Trophoblast cell (in vitro differentiated cells and primary cell): ENCODE measurements around the gene PPFIBP2.

Experiments
- DNase-seq, 2 donors: peaks; one replicate each; pipeline ENCODE4 v3.0.0-alpha.2; 2016
- H2AFZ ChIP-seq: 2 replicates; pipeline ENCODE4 v1.6.1; 2013; ENCODE audit warnings: low read length, moderate library complexity, mild to moderate bottlenecking; ENCODE audit not compliant: insufficient read depth, poor library complexity
- H2AK5ac ChIP-seq: 2 replicates; pipeline ENCODE4 v1.6.1; 2013; ENCODE audit warnings: mild to moderate bottlenecking, low read length
- H2BK120ac ChIP-seq: 2 replicates; pipeline ENCODE4 v1.6.1; 2013; ENCODE audit warnings: low read length, mild to moderate bottlenecking, moderate library complexity; ENCODE audit not compliant: insufficient read depth, poor library complexity
- H2BK12ac ChIP-seq: 2 replicates; pipeline ENCODE4 v1.6.1; 2013; ENCODE audit warnings: mild to moderate bottlenecking, low read length, moderate library complexity
- H2BK5ac ChIP-seq: 2 replicates; pipeline ENCODE4 v1.6.1; 2013; ENCODE audit warnings: low read length, low read depth, moderate library complexity, mild to moderate bottlenecking; ENCODE audit not compliant: poor library complexity
- H3K14ac ChIP-seq: 2 replicates; pipeline ENCODE4 v1.6.1; 2013; ENCODE audit warnings: mild to moderate bottlenecking, low read length
- H3K18ac ChIP-seq: 2 replicates; pipeline ENCODE4 v1.6.1; 2013; ENCODE audit warnings: mild to moderate bottlenecking, low read length
- H3K23ac ChIP-seq: 2 replicates; pipeline ENCODE4 v1.6.1; 2013; ENCODE audit warnings: low read length
- H3K27ac ChIP-seq: 2 replicates; pipeline ENCODE4 v1.5.1; 2013; ENCODE audit warnings: low read depth, mild to moderate bottlenecking, inconsistent platforms, low read length, moderate library complexity
- H3K27me3 ChIP-seq: 2 replicates; pipeline ENCODE4 v1.6.1; 2013; ENCODE audit warnings: inconsistent platforms, mild to moderate bottlenecking, low read length, moderate library complexity; ENCODE audit not compliant: insufficient read depth
- H3K36me3 ChIP-seq, 2 experiments: 1 replicate in 1 of 2; 2 replicates in 1 of 2; pipeline ENCODE4 v1.6.1; 2013; ENCODE audit warnings: low read length in 2 of 2, mild to moderate bottlenecking in 2 of 2, moderate library complexity in 1 of 2; ENCODE audit not compliant: insufficient read depth in 2 of 2, control insufficient read depth in 1 of 2
- H3K4ac ChIP-seq: 2 replicates; pipeline ENCODE4 v1.6.1; 2013; ENCODE audit warnings: low read depth, mild to moderate bottlenecking, low read length, moderate library complexity
- H3K4me1 ChIP-seq, 2 experiments: 1 replicate in 1 of 2; 2 replicates in 1 of 2; pipeline ENCODE4 v1.6.1; 2013; ENCODE audit warnings: low read length in 2 of 2, mild to moderate bottlenecking in 2 of 2, moderate library complexity in 1 of 2; ENCODE audit not compliant: insufficient read depth in 2 of 2, control insufficient read depth in 1 of 2
- H3K4me2 ChIP-seq: 2 replicates; pipeline ENCODE4 v1.6.1; 2013; ENCODE audit warnings: inconsistent platforms, mild to moderate bottlenecking, low read length, moderate library complexity
- H3K4me3 ChIP-seq: 2 replicates; pipeline ENCODE4 v1.5.1; 2013; ENCODE audit warnings: mild to moderate bottlenecking, low read depth, low read length, inconsistent platforms
- H3K79me1 ChIP-seq: one replicate; pipeline ENCODE4 v1.6.1; 2013; ENCODE audit warnings: low read length
- H3K79me2 ChIP-seq: 2 replicates; pipeline ENCODE4 v1.6.1; 2013; ENCODE audit warnings: low read length, mild to moderate bottlenecking; ENCODE audit not compliant: control insufficient read depth, insufficient read depth, poor library complexity
- H3K9ac ChIP-seq: 2 replicates; pipeline ENCODE4 v1.6.1; 2013; ENCODE audit warnings: mild to moderate bottlenecking, low read length
- H3K9me3 ChIP-seq: 2 replicates; pipeline ENCODE4 v1.6.1; 2013; ENCODE audit warnings: low read depth, mild to moderate bottlenecking, control low read depth, inconsistent platforms, low read length; ENCODE audit not compliant: insufficient read depth
- H4K12ac ChIP-seq: 2 replicates; pipeline ENCODE4 v1.6.1; 2013; ENCODE audit warnings: low read depth, mild to moderate bottlenecking, low read length, moderate library complexity
- H4K8ac ChIP-seq: 2 replicates; pipeline ENCODE4 v1.6.1; 2013; ENCODE audit warnings: low read depth, mild to moderate bottlenecking, low read length, moderate library complexity
- H4K91ac ChIP-seq: one replicate; pipeline ENCODE4 v1.6.1; 2013; ENCODE audit warnings: low read depth, mild to moderate bottlenecking, low read length, moderate library complexity
- WGBS: extraction: QIAGEN DNeasy Blood & Tissue Kit; methylation state at CpG from one replicate; pipeline ENCODE4 v1.1.7; 2013; ENCODE audit warnings: missing lambda C conversion rate; ENCODE audit not compliant: insufficient read length, insufficient coverage; ENCODE audit errors: extremely low coverage; 5-methylcytosine and 5-hydroxymethylcytosine counted together

Gene PPFIBP2

DNA sequence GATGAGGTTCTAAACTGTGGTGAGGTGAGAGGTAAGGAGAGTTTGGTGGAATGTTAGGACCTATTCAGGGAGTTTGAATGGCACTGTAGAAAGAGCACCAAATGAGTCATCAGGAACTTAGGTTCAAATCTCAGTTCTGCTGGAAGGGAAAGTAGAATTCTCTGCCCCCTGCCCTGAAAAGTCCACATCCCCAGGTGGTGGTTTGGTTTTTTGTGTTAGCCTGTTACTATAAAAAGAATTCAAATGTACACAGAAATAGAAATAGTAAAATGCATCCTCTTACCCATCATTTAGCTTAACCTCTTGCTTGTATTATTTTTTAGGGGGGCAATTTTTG is 20.2 kb downstream of the PPFIBP2 start:
- no peak overlapping the region for H3K4me3 ChIP-seq

GRCh38 chr11:7536100-7536499 is 22.3 kb downstream of the PPFIBP2 start:
- Histone ChIP-seq H3K79me1 (peaks cover 1% of the 10 kb centered on the region), H3K79me2 (no peaks in the 10 kb centered on the region), H3K4me3 (no peak overlapping the region), H2BK12ac (no peak overlapping the region), H3K9ac (no peak overlapping the region), H2BK5ac (no peak overlapping the region), H3K4me1 (peaks cover 27 to 32% of the 10 kb centered on the region in 2 experiments), H2BK120ac (no peak overlapping the region), H3K36me3 (no peaks in the 10 kb centered on the region), H2AK5ac (no peak overlapping the region), H3K23ac (no peak overlapping the region), H4K8ac (no peak overlapping the region), H3K27me3 (no peaks in the 10 kb centered on the region), H2AFZ (no peak overlapping the region), H3K4me2 (no peak overlapping the region), H4K12ac (no peak overlapping the region), H3K9me3 (no peaks in the 10 kb centered on the region), H3K14ac (no peak overlapping the region), H4K91ac (no peak overlapping the region), H3K18ac (no peak overlapping the region), H3K27ac (no peak overlapping the region), H3K4ac (no peak overlapping the region)
- WGBS = no CpG with 5 or more reads among the region's 8 CpGs
- no peak for DNase-seq

More for the DNA sequence above, 20.2 kb downstream of the PPFIBP2 start:
- Histone ChIP-seq H2BK5ac (no peak overlapping the region), H4K8ac (no peak overlapping the region), H3K4me1 (peaks cover 8 to 13% of the 10 kb centered on the region in 2 experiments), H3K79me1 (no peaks in the 10 kb centered on the region), H3K79me2 (no peaks in the 10 kb centered on the region), H4K12ac (no peak overlapping the region), H2AK5ac (no peak overlapping the region), H3K9me3 (no peaks in the 10 kb centered on the region), H3K27me3 (no peaks in the 10 kb centered on the region), H3K27ac (no peak overlapping the region), H3K14ac (no peak overlapping the region), H4K91ac (no peak overlapping the region), H3K36me3 (no peaks in the 10 kb centered on the region), H3K4me2 (no peak overlapping the region), H2BK120ac (no peak overlapping the region), H3K9ac (no peak overlapping the region), H3K18ac (no peak overlapping the region), H3K23ac (no peak overlapping the region), H2AFZ (no peak overlapping the region), H3K4ac (no peak overlapping the region), H2BK12ac (no peak overlapping the region)
- no peak for DNase-seq

- Histone ChIP-seq H3K14ac (no peak overlapping the region), H3K4me1 (peaks cover 30 to 41% of the 10 kb centered on the region in 2 experiments), H3K79me2 (no peaks in the 10 kb centered on the region), H3K4me2 (no peak overlapping the region), H3K4me3 (no peak overlapping the region), H3K27ac (no peak overlapping the region), H4K12ac (no peak overlapping the region), H3K18ac (no peak overlapping the region), H2BK12ac (no peak overlapping the region), H4K8ac (no peak overlapping the region), H3K4ac (no peak overlapping the region), H3K79me1 (peaks cover 4% of the 10 kb centered on the region), H2BK120ac (no peak overlapping the region), H2AFZ (no peak overlapping the region), H2AK5ac (no peak overlapping the region), H3K36me3 (no peaks in the 10 kb centered on the region), H4K91ac (no peak overlapping the region), H2BK5ac (no peak overlapping the region), H3K9ac (no peak overlapping the region), H3K27me3 (no peaks in the 10 kb centered on the region), H3K23ac (no peak overlapping the region), H3K9me3 (no peaks in the 10 kb centered on the region)
- WGBS = no CpG with 5 or more reads among the region's 6 CpGs
- no peak for DNase-seq
Measured at GRCh38 chr11:7537265-7537664, 23.5 kb downstream of the PPFIBP2 start.

GRCh38 chr11:7538031-7538430 is 24.2 kb downstream of the PPFIBP2 start:
- no peak for DNase-seq
- Histone ChIP-seq H2BK120ac (no peak overlapping the region), H4K12ac (no peak overlapping the region), H2AFZ (no peak overlapping the region), H3K27me3 (no peaks in the 10 kb centered on the region), H3K23ac (no peak overlapping the region), H3K79me1 (peaks cover 4% of the 10 kb centered on the region), H3K27ac (no peak overlapping the region), H3K4me1 (peaks cover 30 to 41% of the 10 kb centered on the region in 2 experiments), H3K36me3 (no peaks in the 10 kb centered on the region), H3K79me2 (no peaks in the 10 kb centered on the region), H3K9me3 (no peaks in the 10 kb centered on the region), H2BK12ac (no peak overlapping the region), H3K14ac (no peak overlapping the region), H2AK5ac (no peak overlapping the region), H3K4ac (no peak overlapping the region), H3K4me3 (no peak overlapping the region), H3K4me2 (no peak overlapping the region), H2BK5ac (no peak overlapping the region), H3K18ac (peak overlapping the region; percentile 26), H4K91ac (no peak overlapping the region), H3K9ac (no peak overlapping the region), H4K8ac (no peak overlapping the region)
- WGBS = no CpG with 5 or more reads among the region's 8 CpGs
